Choroid plexus epithelial cell (primary cell): ENCODE measurements around the gene PPP1R13L.
"Not testable (repeated sequence)": the region's sequence is repeated elsewhere in the genome, so short reads cannot be mapped to it uniquely, and the experiment has no call there.

Experiments used
- DNase-seq: peaks from one replicate; pipeline ENCODE4 v3.0.0-alpha.2; 2010; ENCODE audit warnings: low read depth
- H3K4me3 ChIP-seq: 2 replicates; pipeline ENCODE4 v1.5.1; 2011; ENCODE audit warnings: low read depth, mild to moderate bottlenecking, control low read depth, low read length, moderate library complexity
- TF ChIP-seq, protein P1 (sequence below): conservative IDR thresholded peaks from 2 replicates; pipeline ENCODE4 v1.5.1; 2011; ENCODE audit warnings: low read depth, mild to moderate bottlenecking, control low read depth, inconsistent platforms, low read length, moderate library complexity

PPP1R13L gene

DNA sequence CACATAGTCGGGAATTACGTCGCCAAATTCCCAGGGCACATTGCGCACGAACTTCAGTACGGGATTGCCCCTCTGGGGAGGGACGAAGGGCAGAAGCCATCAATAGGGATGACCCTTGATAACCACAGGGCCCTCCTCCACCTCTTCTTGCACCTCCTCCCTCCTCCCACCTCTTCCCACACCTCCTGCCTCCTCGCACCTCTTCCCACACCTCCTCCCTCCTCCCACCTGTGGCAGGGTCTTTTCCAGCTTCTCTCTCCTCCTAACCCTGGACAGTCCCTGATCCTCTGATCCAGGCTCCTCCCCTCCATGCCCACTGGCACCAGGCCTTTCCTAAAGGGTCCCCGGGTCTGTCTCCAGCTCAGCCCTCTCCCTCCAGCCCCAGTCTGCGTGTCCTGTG lies 15.5 kb upstream of the PPP1R13L start:
- TF ChIP-seq, protein P1, sequence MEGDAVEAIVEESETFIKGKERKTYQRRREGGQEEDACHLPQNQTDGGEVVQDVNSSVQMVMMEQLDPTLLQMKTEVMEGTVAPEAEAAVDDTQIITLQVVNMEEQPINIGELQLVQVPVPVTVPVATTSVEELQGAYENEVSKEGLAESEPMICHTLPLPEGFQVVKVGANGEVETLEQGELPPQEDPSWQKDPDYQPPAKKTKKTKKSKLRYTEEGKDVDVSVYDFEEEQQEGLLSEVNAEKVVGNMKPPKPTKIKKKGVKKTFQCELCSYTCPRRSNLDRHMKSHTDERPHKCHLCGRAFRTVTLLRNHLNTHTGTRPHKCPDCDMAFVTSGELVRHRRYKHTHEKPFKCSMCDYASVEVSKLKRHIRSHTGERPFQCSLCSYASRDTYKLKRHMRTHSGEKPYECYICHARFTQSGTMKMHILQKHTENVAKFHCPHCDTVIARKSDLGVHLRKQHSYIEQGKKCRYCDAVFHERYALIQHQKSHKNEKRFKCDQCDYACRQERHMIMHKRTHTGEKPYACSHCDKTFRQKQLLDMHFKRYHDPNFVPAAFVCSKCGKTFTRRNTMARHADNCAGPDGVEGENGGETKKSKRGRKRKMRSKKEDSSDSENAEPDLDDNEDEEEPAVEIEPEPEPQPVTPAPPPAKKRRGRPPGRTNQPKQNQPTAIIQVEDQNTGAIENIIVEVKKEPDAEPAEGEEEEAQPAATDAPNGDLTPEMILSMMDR, result no peak
- H3K4me3 ChIP-seq, result no peak overlapping the region
- DNase-seq, result no peak

DNA sequence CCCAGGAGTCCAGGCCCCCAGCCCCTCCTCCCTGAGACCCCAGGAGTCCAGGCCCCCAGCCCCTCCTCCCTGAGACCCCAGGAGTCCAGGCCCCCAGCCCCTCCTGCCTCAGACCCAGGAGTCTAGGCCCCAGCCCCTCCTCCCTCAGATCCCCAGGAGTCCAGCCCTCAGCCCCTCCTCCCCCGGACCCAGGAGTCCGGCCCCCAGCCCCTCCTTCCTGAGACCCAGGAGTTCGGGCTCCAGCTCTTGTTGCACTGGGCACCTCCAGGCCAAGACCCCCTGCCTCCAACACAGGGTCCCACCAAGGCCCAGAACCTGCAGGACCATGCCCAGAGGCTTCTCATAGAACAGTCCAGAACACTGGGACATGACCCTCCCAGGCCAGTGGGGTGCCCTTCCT lies 15.0 kb upstream of the PPP1R13L start:
- TF ChIP-seq, protein P1, result no peak
- DNase-seq, result no peak
- no peak overlapping the region for H3K4me3 ChIP-seq

DNA sequence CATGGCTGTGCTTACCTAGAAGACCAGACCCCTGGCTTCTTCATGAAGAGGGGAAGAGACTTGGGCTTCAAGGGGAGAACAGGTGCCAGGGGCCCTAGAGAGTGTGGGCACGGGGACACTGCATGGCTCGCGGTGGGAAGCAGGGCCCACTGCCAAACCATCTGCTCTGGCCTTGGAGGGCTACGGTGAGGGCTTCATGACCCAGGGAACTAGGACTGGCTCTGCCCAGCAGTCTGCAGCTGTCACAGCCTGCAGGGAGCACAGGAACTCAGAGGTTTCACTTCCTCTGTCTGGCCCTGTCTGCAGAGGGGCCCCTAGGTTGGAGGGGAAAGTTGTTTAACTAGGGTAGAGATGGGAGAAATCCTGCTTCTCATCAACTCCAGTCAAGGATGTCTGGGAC lies 14.5 kb upstream of the PPP1R13L start:
- TF ChIP-seq, protein P1, result no peak
- no peak overlapping the region for H3K4me3 ChIP-seq
- no peak for DNase-seq

DNA sequence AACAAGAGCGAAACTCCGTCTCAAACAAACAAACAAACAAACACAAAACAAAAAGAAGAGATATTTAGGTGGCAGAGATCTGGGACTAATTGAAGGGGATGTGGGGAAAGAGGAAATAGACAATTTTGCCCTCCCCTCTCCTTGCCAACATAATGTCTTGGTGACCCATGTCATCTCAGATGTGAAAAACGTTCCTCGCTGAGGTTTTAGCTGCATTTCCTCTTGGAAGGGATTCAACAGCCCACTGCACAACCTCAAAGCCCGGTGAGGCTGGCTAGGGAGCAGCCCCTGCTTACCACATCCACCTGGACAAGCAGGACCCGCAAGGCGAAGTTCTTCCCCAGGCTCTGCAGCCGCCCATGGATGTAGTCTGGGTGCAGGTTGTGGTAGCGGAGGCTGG lies 13.9 kb upstream of the PPP1R13L start:
- no peak for DNase-seq
- H3K4me3 ChIP-seq, result no peak overlapping the region
- TF ChIP-seq, protein P1, result no peak

DNA sequence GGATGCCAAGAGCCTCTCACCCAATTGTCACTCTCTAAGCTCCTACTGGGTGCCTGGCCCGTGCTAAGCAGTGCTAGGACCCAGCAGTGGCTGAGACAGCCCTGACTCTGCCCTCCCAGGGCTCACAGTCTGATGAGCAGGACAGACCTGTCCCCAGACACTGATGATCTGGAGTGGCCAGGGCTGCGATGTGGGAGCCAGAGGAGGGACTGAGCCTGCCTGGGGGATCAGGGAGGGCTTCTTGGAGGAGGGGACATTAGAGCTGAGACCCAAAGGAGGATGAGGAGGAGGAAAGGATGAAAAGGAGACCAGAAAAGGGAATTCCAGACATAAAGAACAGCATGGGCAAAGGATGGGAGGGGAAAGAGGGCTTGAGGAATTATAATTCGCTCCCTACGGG lies 12.3 kb upstream of the PPP1R13L start:
- no peak overlapping the region for H3K4me3 ChIP-seq
- TF ChIP-seq, protein P1, result no peak
- no peak for DNase-seq

DNA sequence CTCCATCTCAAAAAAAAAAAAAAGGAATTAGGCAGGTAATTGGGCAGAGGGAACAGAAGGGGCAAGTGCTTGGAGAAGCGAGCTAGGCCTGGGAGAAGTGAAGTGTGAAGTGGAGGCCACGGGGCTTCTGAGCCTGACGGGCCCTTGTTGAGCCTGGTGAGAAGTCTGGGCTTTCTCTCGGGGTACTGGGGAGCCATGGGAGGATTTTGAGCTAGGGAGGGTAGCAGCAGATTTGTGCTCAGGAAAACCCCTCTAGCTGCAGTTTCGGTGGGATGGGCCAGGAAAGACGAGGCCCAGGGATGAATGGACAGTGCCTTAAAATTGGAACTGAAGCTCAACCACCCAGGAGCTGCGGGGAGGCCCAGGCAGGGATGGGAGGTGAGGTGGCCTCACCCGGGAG lies 9.6 kb upstream of the PPP1R13L start:
- TF ChIP-seq, protein P1, result no peak
- DNase-seq, result no peak
- no peak overlapping the region for H3K4me3 ChIP-seq

DNA sequence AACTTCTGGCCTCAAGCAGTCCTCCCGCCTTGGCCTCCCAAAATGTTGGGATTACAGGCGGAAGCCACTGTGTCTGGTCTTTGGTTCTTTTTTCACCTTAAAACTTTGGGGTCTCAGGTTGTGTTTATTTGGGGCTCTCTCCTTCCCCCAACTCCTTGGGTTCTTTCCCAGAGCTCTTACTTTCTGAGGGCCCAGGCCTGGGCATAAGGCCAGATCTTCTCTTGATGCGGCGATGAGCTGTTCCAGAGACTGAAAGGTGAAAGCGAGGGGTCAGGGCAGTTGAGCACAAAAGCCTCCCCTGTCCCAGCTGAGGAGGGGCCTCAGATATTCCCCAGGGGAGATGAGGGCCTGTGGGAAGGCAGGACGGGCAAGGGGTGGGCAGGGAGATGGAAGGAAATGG lies 8.6 kb upstream of the PPP1R13L start:
- DNase-seq, result peak; percentile 68
- TF ChIP-seq, protein P1, result no peak
- no peak overlapping the region for H3K4me3 ChIP-seq

DNA sequence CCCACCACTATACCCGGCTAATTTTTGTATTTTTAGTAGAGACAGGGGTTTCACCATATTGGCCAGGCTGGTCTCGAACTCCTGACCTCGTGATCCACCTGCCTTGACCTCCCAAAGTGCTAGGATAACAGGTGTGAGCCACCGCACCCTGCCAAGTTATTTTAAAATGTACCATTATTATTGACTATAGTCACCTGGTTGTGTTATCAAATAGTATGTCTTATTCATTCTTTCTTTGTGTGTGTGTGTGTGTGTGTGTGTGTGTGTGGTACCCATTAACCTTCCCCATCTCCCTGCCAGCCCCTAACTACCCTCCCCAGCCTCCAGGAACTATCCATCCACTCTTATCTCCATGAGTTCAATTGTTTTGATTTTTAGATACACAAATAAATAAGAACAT lies 5.5 kb upstream of the PPP1R13L start:
- not testable (repeated sequence) for H3K4me3 ChIP-seq, DNase-seq
